Rectal smooth muscle tissue (tissue), 1 donor: ENCODE results near the gene CTNND1.

Source experiments
- H3K27ac ChIP-seq: one replicate; pipeline ENCODE4 v1.7.0; 2013; ENCODE audit warnings: low read depth, low read length, inconsistent platforms
- H3K27me3 ChIP-seq: one replicate; pipeline ENCODE4 v1.7.0; 2013; ENCODE audit warnings: low read length; ENCODE audit not compliant: control insufficient read depth, insufficient read depth
- H3K36me3 ChIP-seq: one replicate; pipeline ENCODE4 v1.7.0; 2013; ENCODE audit warnings: low read length; ENCODE audit not compliant: control insufficient read depth, insufficient read depth
- H3K4me1 ChIP-seq: one replicate; pipeline ENCODE4 v1.7.0; 2013; ENCODE audit warnings: low read length; ENCODE audit not compliant: control insufficient read depth, insufficient read depth
- H3K4me3 ChIP-seq: one replicate; pipeline ENCODE4 v1.7.0; 2013; ENCODE audit warnings: low read length
- H3K9ac ChIP-seq: one replicate; pipeline ENCODE4 v1.7.0; 2013; ENCODE audit warnings: low read length

The CTNND1 gene

DNA sequence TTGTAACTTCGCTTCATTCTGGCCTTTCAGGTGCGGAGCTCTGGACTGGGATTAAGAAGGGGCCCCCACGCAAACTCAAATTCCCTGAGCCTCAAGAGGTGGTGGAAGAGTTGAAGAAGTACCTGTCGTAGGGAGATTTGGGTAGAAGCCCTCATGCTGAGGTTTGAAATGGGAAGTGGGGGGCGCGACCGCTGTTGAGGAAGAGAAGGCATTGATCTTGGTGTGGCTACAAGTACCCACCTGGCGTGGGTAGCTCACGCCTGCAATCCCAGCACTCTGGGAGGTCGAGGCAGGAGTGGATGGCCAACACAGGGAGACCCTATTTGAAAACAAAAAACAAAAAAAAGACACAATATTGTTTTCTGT is 19.5 kb upstream of the CTNND1 start:
- peak overlapping the region; percentile 94 for H3K9ac ChIP-seq
- peak overlapping the region; percentile 88 for H3K27ac ChIP-seq
- H3K4me3 ChIP-seq, result peak overlapping the region; percentile 80
- H3K27me3 ChIP-seq, result no peaks in the 10 kb centered on the region
- peaks cover 12% of the 10 kb centered on the region for H3K36me3 ChIP-seq
- peaks cover 10% of the 10 kb centered on the region for H3K4me1 ChIP-seq

GRCh38 chr11:57744357-57744756 is 17.2 kb upstream of the CTNND1 start:
- no peak overlapping the region for H3K4me3 ChIP-seq
- H3K4me1 ChIP-seq, result peaks cover 10% of the 10 kb centered on the region
- no peaks in the 10 kb centered on the region for H3K27me3 ChIP-seq
- no peak overlapping the region for H3K9ac ChIP-seq
- peaks cover 8% of the 10 kb centered on the region for H3K36me3 ChIP-seq
- no peak overlapping the region for H3K27ac ChIP-seq

DNA sequence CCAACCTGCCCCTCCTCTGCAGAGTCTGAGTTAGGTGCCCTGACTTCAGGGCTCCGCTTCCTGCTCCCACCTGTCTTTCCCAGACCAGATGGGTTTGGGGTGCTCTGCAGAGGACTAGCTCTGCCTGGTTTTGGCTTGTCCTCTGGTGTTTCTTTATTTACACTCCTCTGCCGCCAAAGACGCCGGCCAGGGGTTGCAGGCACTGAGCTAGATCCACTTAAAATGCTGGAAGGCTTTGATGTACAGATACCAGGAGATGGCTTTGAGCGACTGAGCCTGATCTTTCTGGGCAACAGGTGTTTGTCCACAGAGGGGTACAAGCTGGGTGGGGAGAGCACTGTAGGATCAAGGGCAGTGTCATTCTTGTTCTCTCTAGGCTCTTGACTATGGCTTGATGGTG is 16.4 kb upstream of the CTNND1 start:
- H3K4me3 ChIP-seq, result no peak overlapping the region

GRCh38 chr11:57746920-57747319 is 14.7 kb upstream of the CTNND1 start:
- Histone ChIP-seq H3K27me3 (no peaks in the 10 kb centered on the region), H3K9ac (no peak overlapping the region), H3K4me3 (no peak overlapping the region), H3K27ac (no peak overlapping the region), H3K4me1 (peaks cover 9% of the 10 kb centered on the region), H3K36me3 (peaks cover 8% of the 10 kb centered on the region)

More for the DNA sequence above, 16.4 kb upstream of the CTNND1 start:
- H3K4me1 ChIP-seq, result peaks cover 10% of the 10 kb centered on the region
- no peak overlapping the region for H3K9ac ChIP-seq
- H3K36me3 ChIP-seq, result peaks cover 8% of the 10 kb centered on the region
- H3K27ac ChIP-seq, result no peak overlapping the region
- H3K27me3 ChIP-seq, result no peaks in the 10 kb centered on the region

DNA sequence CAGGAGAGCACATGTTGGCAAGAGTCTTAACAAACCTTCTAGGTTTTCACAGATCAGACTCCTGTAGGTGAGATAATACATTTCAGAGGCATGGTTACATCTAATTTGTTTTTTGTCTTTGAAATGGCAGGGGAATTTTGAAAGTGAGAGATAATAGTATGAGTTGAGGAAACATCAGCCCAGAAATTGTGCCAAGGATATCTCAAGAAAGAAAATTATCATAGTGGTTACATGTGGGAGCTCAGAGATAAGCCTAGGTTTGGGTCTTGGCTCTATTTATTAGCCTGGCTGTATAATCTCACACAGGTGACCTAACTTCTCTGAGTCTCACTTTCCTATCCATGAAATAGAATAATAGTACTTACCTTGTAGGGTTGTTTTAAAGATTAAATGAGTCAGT is 10.4 kb upstream of the CTNND1 start:
- no peak overlapping the region for H3K4me3 ChIP-seq
- no peaks in the 10 kb centered on the region for H3K4me1 ChIP-seq
- H3K9ac ChIP-seq, result no peak overlapping the region
- no peaks in the 10 kb centered on the region for H3K36me3 ChIP-seq
- H3K27me3 ChIP-seq, result no peaks in the 10 kb centered on the region
- no peak overlapping the region for H3K27ac ChIP-seq

- Histone ChIP-seq H3K27me3 (no peaks in the 10 kb centered on the region), H3K4me3 (no peak within 1 kb of the TSS), H3K27ac (no peak within 1 kb of the TSS), H3K9ac (no peak within 1 kb of the TSS), H3K36me3 (no peaks in the 10 kb centered on the region), H3K4me1 (no peaks in the 10 kb centered on the region)
These were observed 9.8 kb upstream of the CTNND1 start, which contains the start of gene BTBD18 for GRCh38 chr11:57751676-57752253. Gene BTBD18 (minus strand): TSS chr11:57751819. CDS start chr11:57751188, 631 bp downstream.

DNA sequence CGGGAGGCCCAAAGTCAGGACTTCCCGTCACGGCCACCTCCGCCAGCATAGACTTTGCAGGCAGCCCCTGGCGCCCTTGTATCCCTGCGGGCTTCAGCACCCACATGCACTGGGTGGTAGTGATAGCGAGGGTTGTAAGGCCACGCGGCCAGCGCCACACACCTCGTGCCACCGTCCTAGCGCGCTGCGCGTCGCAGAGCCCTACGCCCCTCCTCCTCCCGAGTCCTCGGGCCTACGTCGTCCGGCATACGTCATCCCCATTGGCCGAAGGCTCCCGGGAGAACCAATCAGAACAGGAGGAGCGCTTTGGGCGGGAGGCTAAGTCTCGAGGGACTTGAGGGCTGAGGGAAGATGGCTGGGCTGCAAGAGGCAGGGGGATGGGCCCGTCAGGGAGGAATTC is 8.6 kb upstream of the CTNND1 start:
- no peaks in the 10 kb centered on the region for H3K27me3 ChIP-seq
- H3K9ac ChIP-seq, result no peak overlapping the region
- no peak overlapping the region for H3K27ac ChIP-seq
- H3K4me3 ChIP-seq, result no peak overlapping the region
- no peaks in the 10 kb centered on the region for H3K4me1 ChIP-seq
- no peaks in the 10 kb centered on the region for H3K36me3 ChIP-seq

DNA sequence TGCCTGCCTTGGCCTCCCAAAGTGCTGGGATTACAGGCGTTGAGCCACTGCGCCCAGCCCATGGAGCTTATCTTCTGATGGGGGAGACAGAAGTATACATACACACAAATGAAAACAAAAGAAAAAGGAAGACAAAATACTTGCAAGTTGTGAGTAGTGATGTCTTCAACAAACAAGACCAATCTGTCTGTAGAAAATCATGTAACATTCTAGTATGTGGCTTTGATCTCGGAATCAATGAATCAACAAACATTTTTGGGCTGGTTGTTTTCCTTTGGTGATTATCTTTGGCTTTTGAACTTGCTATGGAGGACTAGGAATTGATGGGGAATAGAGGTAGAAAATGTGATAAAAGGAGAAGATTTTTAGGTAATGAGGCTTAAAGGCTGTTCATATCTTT is 3.4 kb upstream of the CTNND1 start:
- no peaks in the 10 kb centered on the region for H3K27me3 ChIP-seq
- no peak overlapping the region for H3K4me3 ChIP-seq
- H3K27ac ChIP-seq, result no peak overlapping the region
- H3K4me1 ChIP-seq, result no peaks in the 10 kb centered on the region
- no peaks in the 10 kb centered on the region for H3K36me3 ChIP-seq
- no peak overlapping the region for H3K9ac ChIP-seq

- H3K4me3 ChIP-seq, result peak overlapping the region; percentile 93
- no peaks in the 10 kb centered on the region for H3K36me3 ChIP-seq
- H3K27me3 ChIP-seq, result no peaks in the 10 kb centered on the region
- H3K9ac ChIP-seq, result peak overlapping the region; percentile 73
- peaks cover 4% of the 10 kb centered on the region for H3K4me1 ChIP-seq
- peak overlapping the region; percentile 98 for H3K27ac ChIP-seq
These were observed 746 bp downstream of the CTNND1 start for GRCh38 chr11:57762235-57762861.

- Histone ChIP-seq H3K36me3 (peaks cover under 1% of the 10 kb centered on the region), H3K4me1 (peaks cover 4% of the 10 kb centered on the region), H3K27ac (peak overlapping the region; percentile 98), H3K27me3 (no peaks in the 10 kb centered on the region), H3K9ac (no peak overlapping the region), H3K4me3 (peak overlapping the region; percentile 93)
These were observed 2.0 kb downstream of the CTNND1 start for GRCh38 chr11:57763568-57763967.

GRCh38 chr11:57764021-57764420 is 2.4 kb downstream of the CTNND1 start:
- Histone ChIP-seq H3K27ac (no peak overlapping the region), H3K27me3 (no peaks in the 10 kb centered on the region), H3K4me3 (peak overlapping the region; percentile 93), H3K4me1 (peaks cover 4% of the 10 kb centered on the region), H3K36me3 (peaks cover 2% of the 10 kb centered on the region), H3K9ac (no peak overlapping the region)

GRCh38 chr11:57764566-57764965 is 3.0 kb downstream of the CTNND1 start:
- no peak overlapping the region for H3K9ac ChIP-seq
- H3K36me3 ChIP-seq, result peaks cover 2% of the 10 kb centered on the region
- peaks cover 4% of the 10 kb centered on the region for H3K4me1 ChIP-seq
- H3K4me3 ChIP-seq, result peak overlapping the region; percentile 93
- H3K27ac ChIP-seq, result no peak overlapping the region
- H3K27me3 ChIP-seq, result no peaks in the 10 kb centered on the region

- Histone ChIP-seq H3K36me3 (peaks cover 2% of the 10 kb centered on the region), H3K27ac (no peak overlapping the region), H3K4me1 (peaks cover 4% of the 10 kb centered on the region), H3K9ac (no peak overlapping the region), H3K4me3 (peak overlapping the region; percentile 93), H3K27me3 (no peaks in the 10 kb centered on the region)
These were observed 3.4 kb downstream of the CTNND1 start for GRCh38 chr11:57764972-57765371.
